GM12872 (cell line): ENCODE data around the gene PRLH.
A peak's percentile ranks its signal among the peaks of the same experiment; 100 is the strongest.

Experiments
- CTCF ChIP-seq: IDR thresholded peaks from 3 replicates; pipeline ENCODE4 v1.5.1; 2011; ENCODE audit warnings: low read depth, mild to moderate bottlenecking, low read length, moderate library complexity; ENCODE audit not compliant: insufficient read depth

The PRLH gene

GRCh38 chr2:237603049-237603717 lies 36.8 kb downstream of the PRLH start:
- no peak for TF ChIP-seq CTCF

- no peak for TF ChIP-seq CTCF
These were observed 37.5 kb downstream of the PRLH start for GRCh38 chr2:237603718-237604362.

- TF ChIP-seq CTCF: no peak
These were observed 38.0 kb downstream of the PRLH start for GRCh38 chr2:237604391-237604790.

GRCh38 chr2:237604960-237605359 lies 38.6 kb downstream of the PRLH start:
- peak; percentile 27; the same call in 1 of the 3 replicates for TF ChIP-seq CTCF

GRCh38 chr2:237612527-237613357 lies 46.4 kb downstream of the PRLH start:
- TF ChIP-seq CTCF: no peak

- TF ChIP-seq CTCF: no peak
These were observed 47.3 kb downstream of the PRLH start for GRCh38 chr2:237613679-237614078.

- TF ChIP-seq CTCF: peak; percentile 29; the same call in 1 of the 3 replicates
These were observed 47.9 kb downstream of the PRLH start for GRCh38 chr2:237614151-237614720.
